ENCODE results near the gene AKAIN1. TPM values are rescaled to one million over a fixed set of nuclear protein-coding genes. Genes with fewer than 3 reads are reported as not detected.

The AKAIN1 gene
- total RNA-seq, 4 donors from 2014 or later, result not detected

DNA sequence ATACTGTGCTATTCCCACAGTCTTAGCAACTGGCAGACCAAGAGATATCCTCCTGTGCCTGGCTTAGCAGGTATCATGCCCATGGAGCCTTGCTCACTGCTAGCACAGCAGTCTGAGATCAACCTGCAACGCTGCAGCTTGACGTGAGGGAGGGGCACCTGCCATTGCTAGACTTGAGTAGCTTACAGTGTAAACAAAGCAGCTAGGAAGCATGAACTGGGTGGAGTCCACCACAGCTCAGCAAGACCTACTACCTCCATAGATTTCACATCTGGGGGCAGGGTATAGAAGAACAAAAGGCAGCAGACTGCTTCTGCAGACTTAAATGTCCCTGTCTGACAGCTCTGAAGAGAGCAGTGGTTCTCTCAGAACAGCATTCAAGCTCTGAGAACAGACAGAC, 74.8 kb downstream of the AKAIN1 start:
- Histone ChIP-seq H3K27me3 (peaks cover 0 to 7% (median 0%) of the 10 kb centered on the region in 4 donors), H3K4me1 (no peaks in the 10 kb centered on the region), H3K36me3 (no peaks in the 10 kb centered on the region), H3K4me3 (no peak overlapping the region), H3K9me3 (peaks cover 0 to 29% (median 16%) of the 10 kb centered on the region in 4 donors), H3K27ac (replicated peaks in 1 of 4) (no peak overlapping the region)
- intact Hi-C loops (cut with DNase I), result no loop called here
- 59% methylated on average over 2 of the region's 2 CpGs for WGBS
- no peak for DNase-seq (ENCODE audit: extremely low spot score)
- TF ChIP-seq EP300 (IDR thresholded peaks at IDR 0.05), result no peak
- TF ChIP-seq POLR2AphosphoS5 (IDR thresholded peaks at IDR 0.05), result no peak
- no peak for TF ChIP-seq CTCF (IDR thresholded peaks at IDR 0.05)
- no peak for TF ChIP-seq POLR2A (IDR thresholded peaks at IDR 0.05; ENCODE audit: low read depth)

DNA sequence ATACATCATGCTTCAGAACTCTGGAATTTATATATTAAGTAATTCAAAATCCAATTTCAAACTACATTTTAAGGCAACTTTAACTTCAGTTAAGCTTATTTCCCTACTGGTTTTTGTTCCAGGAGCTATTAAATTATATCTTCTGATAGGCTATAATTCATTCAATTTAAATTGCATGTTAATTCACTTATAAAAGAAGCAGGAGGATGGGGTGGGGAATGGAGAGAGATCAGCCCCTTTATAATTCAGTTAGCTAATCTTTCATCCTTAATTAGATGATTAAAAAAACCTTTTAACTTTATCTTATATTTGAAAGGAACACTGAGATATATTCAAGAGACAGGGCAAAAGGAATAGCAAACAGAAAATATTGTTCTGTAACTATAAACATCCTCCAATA, 86.8 kb downstream of the AKAIN1 start:
- Histone ChIP-seq H3K36me3 (no peaks in the 10 kb centered on the region), H3K4me1 (no peaks in the 10 kb centered on the region), H3K4me3 (no peak overlapping the region), H3K27ac (replicated peaks in 1 of 4) (no peak overlapping the region), H3K9me3 (no peaks in the 10 kb centered on the region), H3K27me3 (no peaks in the 10 kb centered on the region)
- no peak for DNase-seq (ENCODE audit: extremely low spot score)
- TF ChIP-seq CTCF (IDR thresholded peaks at IDR 0.05) (no peak), POLR2AphosphoS5 (IDR thresholded peaks at IDR 0.05) (no peak), EP300 (IDR thresholded peaks at IDR 0.05) (no peak), POLR2A (IDR thresholded peaks at IDR 0.05; ENCODE audit: low read depth) (no peak)
- intact Hi-C loops (cut with DNase I), result loop anchor here (10.0 kb wide), 1 partner anchor 55 kb away; no protein-coding TSS in a partner anchor

GRCh38 chr18:5107988-5108387, 89.1 kb downstream of the AKAIN1 start:
- WGBS, result 11% methylated on average over 2 of the region's 2 CpGs
- no peak overlapping the region for H3K4me3 ChIP-seq
- TF ChIP-seq POLR2AphosphoS5 (IDR thresholded peaks at IDR 0.05) (no peak), CTCF (IDR thresholded peaks at IDR 0.05) (no peak), POLR2A (IDR thresholded peaks at IDR 0.05; ENCODE audit: low read depth) (no peak), EP300 (IDR thresholded peaks at IDR 0.05) (no peak)
- H3K9me3 ChIP-seq, result no peaks in the 10 kb centered on the region
- no peaks in the 10 kb centered on the region for H3K4me1 ChIP-seq
- H3K27ac ChIP-seq (replicated peaks in 1 of 4), result no peak overlapping the region
- no peaks in the 10 kb centered on the region for H3K36me3 ChIP-seq
- no peak for DNase-seq (ENCODE audit: extremely low spot score)
- intact Hi-C loops (cut with DNase I), result no loop called here
- no peaks in the 10 kb centered on the region for H3K27me3 ChIP-seq

DNA sequence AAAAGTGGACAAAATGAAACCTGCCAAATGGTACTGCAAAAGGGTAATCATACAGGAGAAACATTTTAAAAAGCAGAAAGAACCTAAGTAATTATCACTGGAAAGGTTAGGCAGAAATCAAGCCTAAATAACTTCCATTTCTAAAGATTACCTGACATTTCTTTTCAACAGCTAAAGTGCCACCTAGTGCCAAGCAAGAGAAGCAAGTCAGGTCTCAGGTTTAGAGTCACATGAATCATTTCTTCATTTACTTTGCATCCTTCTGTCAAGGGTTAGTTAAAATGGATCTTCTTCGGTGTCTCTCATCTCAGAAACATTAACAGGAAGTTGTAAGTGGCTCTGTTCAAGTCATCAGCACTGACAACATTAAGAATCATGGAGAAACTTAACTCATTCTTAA, 90.3 kb downstream of the AKAIN1 start:
- H3K27ac ChIP-seq (replicated peaks in 1 of 4), result no peak overlapping the region
- intact Hi-C loops (cut with DNase I), result no loop called here
- WGBS, result 40% methylated on average over 1 of the region's 1 CpG
- TF ChIP-seq EP300 (IDR thresholded peaks at IDR 0.05) (no peak), CTCF (IDR thresholded peaks at IDR 0.05) (no peak), POLR2AphosphoS5 (IDR thresholded peaks at IDR 0.05) (no peak), POLR2A (IDR thresholded peaks at IDR 0.05; ENCODE audit: low read depth) (no peak)
- no peak overlapping the region for H3K4me3 ChIP-seq
- H3K36me3 ChIP-seq, result no peaks in the 10 kb centered on the region
- no peaks in the 10 kb centered on the region for H3K27me3 ChIP-seq
- H3K9me3 ChIP-seq, result no peaks in the 10 kb centered on the region
- no peaks in the 10 kb centered on the region for H3K4me1 ChIP-seq
- no peak for DNase-seq (ENCODE audit: extremely low spot score)

- Histone ChIP-seq H3K4me1 (no peaks in the 10 kb centered on the region), H3K27me3 (no peaks in the 10 kb centered on the region), H3K4me3 (no peak overlapping the region), H3K36me3 (no peaks in the 10 kb centered on the region), H3K9me3 (no peaks in the 10 kb centered on the region), H3K27ac (replicated peaks in 1 of 4) (no peak overlapping the region)
- WGBS, result 64% methylated on average over 3 of the region's 3 CpGs
- intact Hi-C loops (cut with DNase I), result no loop called here
- TF ChIP-seq POLR2A (IDR thresholded peaks at IDR 0.05; ENCODE audit: low read depth), result no peak
- TF ChIP-seq EP300 (IDR thresholded peaks at IDR 0.05), result no peak
- TF ChIP-seq CTCF (IDR thresholded peaks at IDR 0.05), result no peak
- TF ChIP-seq POLR2AphosphoS5 (IDR thresholded peaks at IDR 0.05), result no peak
- DNase-seq (ENCODE audit: extremely low spot score), result no peak
Observed at GRCh38 chr18:5104246-5104645, 92.8 kb downstream of the AKAIN1 start.
